HepG2 (cell line): ENCODE measurements around the gene BIRC3. TPM values are rescaled to one million over a fixed set of nuclear protein-coding genes. Genes with fewer than 3 reads are reported as not detected.

Experiments
- ARID2 ChIP-seq: sonication (generic); formaldehyde crosslinking; IDR thresholded peaks from 2 replicates; pipeline ENCODE4 v1.8.1; 2022; ENCODE audit warnings: mild to moderate bottlenecking, missing genetic modification reagents, borderline replicate concordance
- ATF7 ChIP-seq, 2 experiments: fragments of 450-650 bp in 1 of 2; sonication (generic) in 1 of 2; formaldehyde crosslinking in 1 of 2; IDR thresholded peaks; 2 replicates each; pipeline versions ENCODE4 v1.4.0 to v1.6.1; 2016 to 2020; ENCODE audit warnings: antibody characterized with exemption in 1 of 2, mild to moderate bottlenecking in 1 of 2, missing genetic modification reagents in 1 of 2
- CCDC6 ChIP-seq: sonication (generic); formaldehyde crosslinking; IDR thresholded peaks from 2 replicates; pipeline ENCODE4 v1.8.1; 2022; ENCODE audit warnings: mild to moderate bottlenecking, missing genetic modification reagents, moderate library complexity
- FOSL2 ChIP-seq: sonication (generic); formaldehyde crosslinking; IDR thresholded peaks from 2 replicates; pipeline ENCODE4 v1.4.0; 2020; ENCODE audit warnings: missing genetic modification reagents
- GABPA ChIP-seq, 2 experiments: IDR thresholded peaks; 2 replicates each; pipeline ENCODE4 v1.6.1; 2011 to 2016; ENCODE audit warnings: low read depth in 2 of 2, low read length in 1 of 2, missing biosample characterization in 1 of 2, missing genetic modification characterization in 1 of 2
- MAFF ChIP-seq: IDR thresholded peaks from 2 replicates; pipeline ENCODE4 v1.6.1; 2011; ENCODE audit warnings: low read depth, low read length, improper control_type of control experiment
- MBD4 ChIP-seq: IDR thresholded peaks from 2 replicates; pipeline ENCODE4 v1.6.1; 2012; ENCODE audit warnings: low read length, inconsistent platforms, borderline replicate concordance
- MTF1 ChIP-seq: sonication (generic); formaldehyde crosslinking; IDR thresholded peaks from 2 replicates; pipeline ENCODE4 v1.5.0; 2020; ENCODE audit warnings: missing genetic modification reagents
- SATB2 ChIP-seq: sonication (generic); formaldehyde crosslinking; IDR thresholded peaks from 2 replicates; pipeline ENCODE4 v1.5.0; 2020; ENCODE audit warnings: missing genetic modification reagents
- SOX5 ChIP-seq: IDR thresholded peaks from 2 replicates; pipeline ENCODE4 v1.6.1; 2016; ENCODE audit warnings: borderline replicate concordance
- TBX2 ChIP-seq: sonication (generic); formaldehyde crosslinking; IDR thresholded peaks from 2 replicates; pipeline ENCODE4 v1.5.0; 2020; ENCODE audit warnings: missing genetic modification reagents, mild to moderate bottlenecking, borderline replicate concordance
- TFDP1 ChIP-seq: IDR thresholded peaks from 2 replicates; pipeline ENCODE4 v1.6.1; 2016; ENCODE audit warnings: missing compliant biosample characterization, missing genetic modification reagents, borderline replicate concordance
- XRCC5 ChIP-seq: fragments of 200-400 bp; formaldehyde crosslinking; optimal IDR thresholded peaks from 2 replicates; pipeline ENCODE3; 2017; ENCODE audit warnings: mild to moderate bottlenecking, low read length
- ZBTB2 ChIP-seq: sonication (generic); formaldehyde crosslinking; IDR thresholded peaks from 2 replicates; pipeline ENCODE4 v1.8.0; 2022; ENCODE audit warnings: low read depth, missing genetic modification reagents
- ZBTB20 ChIP-seq: sonication (generic); formaldehyde crosslinking; IDR thresholded peaks from 2 replicates; pipeline ENCODE4 v1.8.1; 2023; ENCODE audit warnings: missing genetic modification reagents, low read depth, mild to moderate bottlenecking, borderline replicate concordance
- ZNF10 ChIP-seq: sonication (generic); formaldehyde crosslinking; IDR thresholded peaks from 2 replicates; pipeline ENCODE4 v1.4.0; 2020; ENCODE audit warnings: mild to moderate bottlenecking, low read depth, missing genetic modification reagents, borderline replicate concordance
- ZNF160 ChIP-seq: sonication (generic); formaldehyde crosslinking; IDR thresholded peaks from 2 replicates; pipeline ENCODE4 v1.8.0; 2022; ENCODE audit warnings: mild to moderate bottlenecking, inconsistent platforms, missing genetic modification reagents
- ZNF205 ChIP-seq: IDR thresholded peaks from 2 replicates; pipeline ENCODE4 v1.6.1; 2018; ENCODE audit warnings: missing biosample characterization, missing genetic modification reagents
- ZNF207 ChIP-seq: fragments of 450-650 bp; IDR thresholded peaks from 2 replicates; pipeline ENCODE4 v1.6.1; 2016; ENCODE audit warnings: antibody characterized with exemption, borderline replicate concordance
- ZNF251 ChIP-seq: sonication (generic); formaldehyde crosslinking; IDR thresholded peaks from 2 replicates; pipeline ENCODE4 v1.9.0; 2021; ENCODE audit warnings: mild to moderate bottlenecking, missing genetic modification reagents
- ZNF543 ChIP-seq: sonication (generic); formaldehyde crosslinking; IDR thresholded peaks from 2 replicates; pipeline ENCODE4 v1.4.0; 2020; ENCODE audit warnings: mild to moderate bottlenecking, missing genetic modification reagents
- ZNF563 ChIP-seq: sonication (generic); formaldehyde crosslinking; IDR thresholded peaks from 2 replicates; pipeline ENCODE4 v1.8.0; 2022; ENCODE audit warnings: mild to moderate bottlenecking, moderate library complexity, missing genetic modification reagents
- ZNF567 ChIP-seq: sonication (generic); formaldehyde crosslinking; IDR thresholded peaks from 2 replicates; pipeline ENCODE4 v1.8.1; 2023; ENCODE audit warnings: mild to moderate bottlenecking, missing genetic modification reagents, borderline replicate concordance
- ZNF678 ChIP-seq: sonication (generic); formaldehyde crosslinking; IDR thresholded peaks from 2 replicates; pipeline ENCODE4 v1.4.0; 2020; ENCODE audit warnings: mild to moderate bottlenecking, missing genetic modification reagents
- ZNF709 ChIP-seq: sonication (generic); formaldehyde crosslinking; IDR thresholded peaks from 2 replicates; pipeline ENCODE4 v1.5.0; 2020; ENCODE audit warnings: mild to moderate bottlenecking, missing genetic modification reagents
- ZSCAN5A ChIP-seq: sonication (generic); formaldehyde crosslinking; IDR thresholded peaks from 2 replicates; pipeline ENCODE4 v1.8.0; 2022; ENCODE audit warnings: mild to moderate bottlenecking, missing genetic modification reagents, borderline replicate concordance
- polyA plus RNA-seq, 8 experiments: library from polyadenylated mRNA; depleted of rRNA in 3 of 8; stranded (reverse) in 7 of 8; unstranded in 1 of 8; fragments of >200 nt; fragmentation: Illumina TruSeq in 4 of 8; extraction: Trizol in 4 of 8; gene quantifications; 2 replicates each; pipeline versions ENCODE4 v1.2.1 to v1.2.3, GENCODE V29; 2011 to 2016; ENCODE audit warnings: low read depth in 4 of 8, missing spikeins in 1 of 8, mixed read lengths in 1 of 8; ENCODE audit not compliant: insufficient read depth in 1 of 8
- total RNA-seq, 5 experiments: library from RNA; depleted of rRNA; stranded (reverse); fragments of >200 nt; fragmentation: Illumina TruSeq; extraction: Trizol; gene quantifications; 2 replicates each; pipeline ENCODE4 v1.2.3, GENCODE V29; 2016; ENCODE audit warnings: low read depth in 1 of 5

Gene BIRC3
- total and polyA plus RNA-seq, 2 of the 13 experiments (the other 11 are each of a cell fraction or from before 2014, with no cell fraction given), result 0.41 to 4.2 TPM

- TF ChIP-seq ZBTB2 (CRISPR knock-in tag), result peak; percentile 95
- TF ChIP-seq ATF7 (IDR thresholded peaks at IDR 0.05), result peak; percentile 99
- peak; percentile 99 for TF ChIP-seq ATF7 (CRISPR knock-in tag; IDR thresholded peaks at IDR 0.05)
- TF ChIP-seq ZNF709, result no peak
- TF ChIP-seq SOX5 (CRISPR knock-in tag), result 0 out of 2 replicates have a peak, but pooled peaks have one; percentile 20
- peak; percentile 63 for TF ChIP-seq GABPA (IDR thresholded peaks at IDR 0.05; ENCODE audit: low read depth, low read length)
- TF ChIP-seq GABPA (CRISPR knock-in tag; IDR thresholded peaks at IDR 0.05; ENCODE audit: low read depth), result peak; percentile 70
- peak; percentile 93 for TF ChIP-seq ZNF563 (CRISPR knock-in tag)
- 0 out of 2 replicates have a peak, but pooled peaks have one; percentile 4 for TF ChIP-seq SATB2 (CRISPR knock-in tag)
- peak; percentile 44; the same call in 1 of the 2 replicates for TF ChIP-seq ZSCAN5A (CRISPR knock-in tag)
- TF ChIP-seq FOSL2, result peak; percentile 83
- TF ChIP-seq MAFF, result 0 out of 2 replicates have a peak, but pooled peaks have one; percentile 51
- peak; percentile 41; the same call in 1 of the 2 replicates for TF ChIP-seq ZNF678 (CRISPR knock-in tag)
- peak; percentile 84 for TF ChIP-seq ZNF543 (CRISPR knock-in tag)
- TF ChIP-seq ZNF10, result no peak
- peak; percentile 63; the same call in 1 of the 2 replicates for TF ChIP-seq TBX2 (CRISPR knock-in tag)
- TF ChIP-seq ARID2 (CRISPR knock-in tag), result no peak
- peak; percentile 41; the same call in 1 of the 2 replicates for TF ChIP-seq CCDC6
- TF ChIP-seq TFDP1 (CRISPR knock-in tag), result peak; percentile 66; the same call in 1 of the 2 replicates
- TF ChIP-seq XRCC5, result peak; percentile 87
- TF ChIP-seq MTF1 (CRISPR knock-in tag), result no peak
- TF ChIP-seq ZNF205 (CRISPR knock-in tag), result 0 out of 2 replicates have a peak, but pooled peaks have one; percentile 42
- no peak for TF ChIP-seq MBD4
- TF ChIP-seq ZBTB20, result peak; percentile 71; the same call in 1 of the 2 replicates
- no peak for TF ChIP-seq ZNF251
- peak; percentile 45; the same call in 1 of the 2 replicates for TF ChIP-seq ZNF567 (CRISPR knock-in tag)
- TF ChIP-seq ZNF207, result no peak
- peak; percentile 38; the same call in 1 of the 2 replicates for TF ChIP-seq ZNF160 (CRISPR knock-in tag)
Observed at GRCh38 chr11:102346748-102347461, 29.6 kb downstream of the BIRC3 start, which contains the start of gene BIRC2 (continued).
